ENCODE results near the gene BCLAF3. TPM values are rescaled to one million over a fixed set of nuclear protein-coding genes. Genes with fewer than 3 reads are reported as not detected.

Gene BCLAF3
- total RNA-seq, 2 experiments from 2014 or later = 5.1 to 9.3 TPM

DNA sequence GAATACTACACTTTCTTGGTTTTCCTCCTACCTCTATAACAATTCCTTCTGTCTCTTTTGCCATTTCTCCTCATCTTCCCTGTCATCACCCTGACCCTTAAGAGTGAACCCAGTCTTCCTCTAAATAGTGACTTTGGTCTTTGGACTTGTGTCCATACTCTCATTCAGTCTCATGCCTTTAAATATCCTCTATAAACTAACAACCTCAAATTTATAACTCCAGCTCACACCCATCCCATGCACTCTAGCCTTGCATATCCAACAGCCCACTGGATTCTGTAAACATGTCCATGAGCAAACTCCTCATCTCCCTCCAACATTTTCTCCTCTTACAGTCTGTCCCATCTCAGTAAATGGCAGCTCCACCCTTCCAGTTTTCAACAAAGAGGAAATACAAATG lies 15.0 kb downstream of the BCLAF3 start:
- Histone ChIP-seq H3K79me2 (ENCODE audit: insufficient read depth, low read depth, low read length) (no peaks in the 10 kb centered on the region), H3K4me1 (ENCODE audit: insufficient read depth, low read length, poor library complexity, severe bottlenecking) (no peaks in the 10 kb centered on the region), H3K36me3 (ENCODE audit: insufficient read depth, low read length) (no peaks in the 10 kb centered on the region; the same call in 1 of the 2 replicates), H3K4me2 (ENCODE audit: low read length) (no peak overlapping the region), H4K20me1 (ENCODE audit: insufficient read depth, low read length) (no peaks in the 10 kb centered on the region), H3K9me3 (ENCODE audit: low read length) (no peaks in the 10 kb centered on the region), H2AFZ (ENCODE audit: low read length) (no peak overlapping the region), H3K27ac (ENCODE audit: low read depth, low read length, poor library complexity, severe bottlenecking) (no peak overlapping the region), H3K9me2 (ENCODE audit: insufficient read depth, low read length) (no peaks in the 10 kb centered on the region), H3K4me3 (ENCODE audit: low read depth, low read length, poor library complexity, severe bottlenecking) (no peak overlapping the region)
- CTCF ChIA-PET (ENCODE audit: unreplicated experiment) = no interaction called here
- no peak for DNase-seq (ENCODE audit: low spot score)
- BruUV-seq (replicated peaks) = no TSS peak
- intact Hi-C loops (cut with micrococcal nuclease; ENCODE audit: unreplicated experiment) = no loop called here
- POLR2A ChIA-PET = no interaction called here
- TF ChIP-seq, protein P1, sequence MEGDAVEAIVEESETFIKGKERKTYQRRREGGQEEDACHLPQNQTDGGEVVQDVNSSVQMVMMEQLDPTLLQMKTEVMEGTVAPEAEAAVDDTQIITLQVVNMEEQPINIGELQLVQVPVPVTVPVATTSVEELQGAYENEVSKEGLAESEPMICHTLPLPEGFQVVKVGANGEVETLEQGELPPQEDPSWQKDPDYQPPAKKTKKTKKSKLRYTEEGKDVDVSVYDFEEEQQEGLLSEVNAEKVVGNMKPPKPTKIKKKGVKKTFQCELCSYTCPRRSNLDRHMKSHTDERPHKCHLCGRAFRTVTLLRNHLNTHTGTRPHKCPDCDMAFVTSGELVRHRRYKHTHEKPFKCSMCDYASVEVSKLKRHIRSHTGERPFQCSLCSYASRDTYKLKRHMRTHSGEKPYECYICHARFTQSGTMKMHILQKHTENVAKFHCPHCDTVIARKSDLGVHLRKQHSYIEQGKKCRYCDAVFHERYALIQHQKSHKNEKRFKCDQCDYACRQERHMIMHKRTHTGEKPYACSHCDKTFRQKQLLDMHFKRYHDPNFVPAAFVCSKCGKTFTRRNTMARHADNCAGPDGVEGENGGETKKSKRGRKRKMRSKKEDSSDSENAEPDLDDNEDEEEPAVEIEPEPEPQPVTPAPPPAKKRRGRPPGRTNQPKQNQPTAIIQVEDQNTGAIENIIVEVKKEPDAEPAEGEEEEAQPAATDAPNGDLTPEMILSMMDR (conservative IDR thresholded peaks at IDR 0.05; ENCODE audit: low read length) = no peak
- no peak for TF ChIP-seq EZH2phosphoT487 (IDR thresholded peaks at IDR 0.05; ENCODE audit: borderline replicate concordance, low read depth, low read length)

DNA sequence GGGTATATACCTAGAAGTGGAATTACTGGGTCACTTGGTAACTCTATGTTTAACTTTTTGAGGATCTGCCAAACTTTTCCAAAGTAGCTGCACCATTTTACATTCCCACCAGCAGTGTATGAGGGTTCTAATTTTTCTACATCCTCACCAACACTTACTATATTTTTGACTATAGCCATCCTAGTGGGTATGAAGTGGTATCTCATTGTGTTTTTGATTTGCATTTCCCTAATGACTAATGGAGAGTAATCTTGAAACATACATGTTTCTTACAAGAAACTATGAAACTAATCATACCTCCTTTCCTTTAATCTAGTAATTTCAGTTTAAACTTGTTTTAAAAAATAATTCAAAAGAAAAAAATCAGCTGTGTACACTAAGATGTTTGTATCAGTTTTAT lies 17.9 kb downstream of the BCLAF3 start:
- intact Hi-C loops (cut with micrococcal nuclease; ENCODE audit: unreplicated experiment) = no loop called here
- no TSS peak for BruUV-seq (replicated peaks)
- TF ChIP-seq EZH2phosphoT487 (IDR thresholded peaks at IDR 0.05; ENCODE audit: borderline replicate concordance, low read depth, low read length) = no peak
- TF ChIP-seq, protein P1 (conservative IDR thresholded peaks at IDR 0.05; ENCODE audit: low read length) = no peak
- Histone ChIP-seq H3K4me3 (ENCODE audit: low read depth, low read length, poor library complexity, severe bottlenecking) (no peak overlapping the region), H3K79me2 (ENCODE audit: insufficient read depth, low read depth, low read length) (no peaks in the 10 kb centered on the region), H3K27ac (ENCODE audit: low read depth, low read length, poor library complexity, severe bottlenecking) (no peak overlapping the region), H4K20me1 (ENCODE audit: insufficient read depth, low read length) (no peaks in the 10 kb centered on the region), H3K36me3 (ENCODE audit: insufficient read depth, low read length) (no peaks in the 10 kb centered on the region; the same call in 1 of the 2 replicates), H3K9me2 (ENCODE audit: insufficient read depth, low read length) (no peaks in the 10 kb centered on the region), H3K4me1 (ENCODE audit: insufficient read depth, low read length, poor library complexity, severe bottlenecking) (no peaks in the 10 kb centered on the region), H3K4me2 (ENCODE audit: low read length) (no peak overlapping the region), H3K9me3 (ENCODE audit: low read length) (no peaks in the 10 kb centered on the region), H2AFZ (ENCODE audit: low read length) (no peak overlapping the region)
- ChIA-PET POLR2A (no interaction called here), CTCF (ENCODE audit: unreplicated experiment) (no interaction called here)
- DNase-seq (ENCODE audit: low spot score) = no peak

DNA sequence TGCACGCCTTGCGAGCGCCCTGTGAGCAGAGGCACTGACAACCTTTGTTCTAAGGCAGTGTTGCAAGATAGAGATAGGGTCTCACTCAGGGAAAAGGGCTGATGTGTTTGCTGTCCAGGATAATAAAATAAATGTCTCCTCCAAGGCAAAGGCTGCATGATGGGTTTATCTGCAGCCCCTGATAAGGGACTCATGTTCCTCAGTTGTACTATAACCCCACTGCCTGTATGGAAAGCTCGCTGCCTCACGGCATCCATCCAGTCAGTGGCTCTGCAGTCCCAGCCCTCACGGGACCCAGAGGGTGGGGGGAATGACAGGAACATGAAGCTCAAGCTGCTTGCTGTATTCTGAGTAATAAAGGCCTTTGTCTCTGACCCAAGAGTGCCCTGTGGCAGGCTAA lies 22.6 kb downstream of the BCLAF3 start:
- H3K9me2 ChIP-seq (ENCODE audit: insufficient read depth, low read length) = no peaks in the 10 kb centered on the region
- BruUV-seq (replicated peaks) = no TSS peak
- no peaks in the 10 kb centered on the region for H3K4me1 ChIP-seq (ENCODE audit: insufficient read depth, low read length, poor library complexity, severe bottlenecking)
- no peak for TF ChIP-seq EZH2phosphoT487 (IDR thresholded peaks at IDR 0.05; ENCODE audit: borderline replicate concordance, low read depth, low read length)
- TF ChIP-seq, protein P1 (conservative IDR thresholded peaks at IDR 0.05; ENCODE audit: low read length) = no peak
- H2AFZ ChIP-seq (ENCODE audit: low read length) = no peak overlapping the region
- no peak for DNase-seq (ENCODE audit: low spot score)
- H3K27ac ChIP-seq (ENCODE audit: low read depth, low read length, poor library complexity, severe bottlenecking) = no peak overlapping the region
- intact Hi-C loops (cut with micrococcal nuclease; ENCODE audit: unreplicated experiment) = no loop called here
- CTCF ChIA-PET (ENCODE audit: unreplicated experiment) = no interaction called here
- no peaks in the 10 kb centered on the region for H3K79me2 ChIP-seq (ENCODE audit: insufficient read depth, low read depth, low read length)
- POLR2A ChIA-PET = interaction anchor here (0.9 kb wide), 1 partner anchor 121 kb away, joined by 3 read pairs; no protein-coding TSS in a partner anchor
- H4K20me1 ChIP-seq (ENCODE audit: insufficient read depth, low read length) = no peaks in the 10 kb centered on the region
- H3K4me3 ChIP-seq (ENCODE audit: low read depth, low read length, poor library complexity, severe bottlenecking) = no peak overlapping the region
- H3K4me2 ChIP-seq (ENCODE audit: low read length) = no peak overlapping the region
- peaks cover 14% of the 10 kb centered on the region for H3K36me3 ChIP-seq (ENCODE audit: insufficient read depth, low read length)
- no peaks in the 10 kb centered on the region for H3K9me3 ChIP-seq (ENCODE audit: low read length)
